ENCODE data around the gene CXCL13.

The CXCL13 gene

DNA sequence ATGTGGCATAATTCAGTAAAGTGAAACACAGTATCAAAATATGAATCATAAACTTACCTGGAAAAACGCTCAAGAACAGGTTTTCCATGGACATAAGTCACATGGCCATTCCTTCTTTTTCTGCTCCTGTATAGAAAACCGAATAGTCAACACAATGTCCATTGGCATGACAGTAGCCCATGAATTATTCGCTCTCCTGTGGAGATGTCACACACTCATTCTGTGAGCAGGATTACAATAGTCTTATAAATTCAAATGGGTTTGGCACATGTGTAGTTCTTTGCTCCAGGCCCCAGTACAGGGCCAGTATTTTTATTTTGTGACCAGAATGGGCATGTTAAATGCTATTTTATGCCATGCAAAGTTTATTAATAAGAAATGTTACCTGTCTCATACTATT lies 15.1 kb upstream of the CXCL13 start:
- H3K27ac Mint-ChIP-seq, result no peak overlapping the region
- H3K36me3 Mint-ChIP-seq, result no peaks in the 10 kb centered on the region
- H3K27me3 Mint-ChIP-seq, result no peaks in the 10 kb centered on the region
- no peaks in the 10 kb centered on the region for H3K9me3 Mint-ChIP-seq
- no peak overlapping the region for H3K4me3 Mint-ChIP-seq
- DNase-seq, result no peak
- H3K4me1 Mint-ChIP-seq, result peaks cover 33% of the 10 kb centered on the region
- CTCF ChIA-PET, result no interaction called here

DNA sequence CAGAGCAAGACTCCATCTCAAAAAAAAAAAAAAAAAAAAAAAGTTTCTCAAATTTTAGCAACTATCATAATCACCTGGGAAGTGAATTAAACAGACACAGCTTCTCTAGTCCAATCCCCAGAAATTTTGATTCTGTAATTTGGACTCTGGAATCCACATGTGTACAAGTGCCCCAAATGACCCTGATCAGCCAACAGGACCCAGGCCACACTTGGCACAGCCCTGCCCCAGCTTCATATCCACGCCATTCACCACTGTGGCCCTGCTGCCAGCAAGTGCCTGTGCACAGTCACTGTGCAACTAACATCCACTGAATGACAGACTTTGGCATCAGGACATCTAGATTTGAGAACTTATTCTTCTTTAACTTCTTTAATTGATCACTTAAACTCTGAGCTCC lies 14.1 kb upstream of the CXCL13 start:
- Mint-ChIP-seq H3K27me3 (no peaks in the 10 kb centered on the region), H3K4me1 (peaks cover 28% of the 10 kb centered on the region), H3K27ac (no peak overlapping the region), H3K36me3 (no peaks in the 10 kb centered on the region), H3K9me3 (no peaks in the 10 kb centered on the region), H3K4me3 (no peak overlapping the region)
- CTCF ChIA-PET, result interaction anchor here (0.9 to 3.1 kb wide), 3 partner anchors 9 to 14 kb away, joined by 3 to 17 read pairs (median 3); no protein-coding TSS in a partner anchor
- no peak for DNase-seq

DNA sequence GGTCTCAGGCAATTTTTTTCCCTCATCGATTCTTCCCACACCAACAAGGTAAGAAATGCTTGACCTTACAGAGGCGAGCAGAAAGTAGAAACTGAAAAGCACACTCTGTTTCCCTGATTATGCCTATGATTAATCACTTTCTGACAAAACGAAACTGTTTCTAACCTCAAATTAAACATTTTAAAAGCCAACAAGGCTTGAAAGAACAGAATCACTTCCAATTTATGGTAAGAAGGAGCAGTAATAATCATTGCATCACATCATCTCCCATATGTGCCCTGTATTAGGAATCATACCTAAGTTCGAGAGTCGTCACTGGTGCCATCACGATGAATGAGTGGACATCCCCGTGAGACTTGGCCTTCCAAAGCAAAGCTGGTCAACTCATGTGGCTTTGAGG lies 12.5 kb upstream of the CXCL13 start:
- CTCF ChIA-PET, result interaction anchor here (0.6 to 3.1 kb wide), 3 partner anchors 10 to 128 kb away, joined by 3 to 17 read pairs (median 8); no protein-coding TSS in a partner anchor
- Mint-ChIP-seq H3K27me3 (peaks cover 5% of the 10 kb centered on the region), H3K27ac (no peak overlapping the region), H3K36me3 (no peaks in the 10 kb centered on the region), H3K4me1 (peaks cover 15% of the 10 kb centered on the region), H3K4me3 (no peak overlapping the region), H3K9me3 (no peaks in the 10 kb centered on the region)
- no peak for DNase-seq

DNA sequence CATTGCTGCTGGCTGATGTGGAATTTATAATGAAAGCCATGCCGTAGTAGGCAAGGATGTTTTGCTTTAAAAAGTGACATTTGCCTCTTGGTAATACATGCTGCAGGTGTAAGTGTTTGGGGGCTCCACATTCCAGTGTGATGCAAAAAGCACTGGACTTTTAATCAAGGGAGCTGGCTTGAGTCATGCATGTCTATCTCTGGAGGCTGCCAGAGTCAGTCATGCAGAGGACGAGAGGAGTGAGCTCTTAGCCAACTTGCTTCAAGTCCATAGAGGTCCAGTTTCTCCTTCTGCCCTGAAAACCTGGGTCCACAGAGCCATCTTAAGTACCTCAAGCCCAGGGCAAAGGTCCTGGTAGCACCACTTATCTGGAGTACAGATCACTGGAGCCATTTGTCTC lies 11.6 kb upstream of the CXCL13 start:
- no peak for DNase-seq
- no peaks in the 10 kb centered on the region for H3K9me3 Mint-ChIP-seq
- H3K36me3 Mint-ChIP-seq, result no peaks in the 10 kb centered on the region
- CTCF ChIA-PET, result interaction anchor here (0.7 to 3.1 kb wide), 4 partner anchors 9 to 159 kb away, joined by 3 to 17 read pairs (median 6); no protein-coding TSS in a partner anchor
- no peak overlapping the region for H3K4me3 Mint-ChIP-seq
- H3K27ac Mint-ChIP-seq, result no peak overlapping the region
- peaks cover 12% of the 10 kb centered on the region for H3K4me1 Mint-ChIP-seq
- H3K27me3 Mint-ChIP-seq, result peaks cover 5% of the 10 kb centered on the region

DNA sequence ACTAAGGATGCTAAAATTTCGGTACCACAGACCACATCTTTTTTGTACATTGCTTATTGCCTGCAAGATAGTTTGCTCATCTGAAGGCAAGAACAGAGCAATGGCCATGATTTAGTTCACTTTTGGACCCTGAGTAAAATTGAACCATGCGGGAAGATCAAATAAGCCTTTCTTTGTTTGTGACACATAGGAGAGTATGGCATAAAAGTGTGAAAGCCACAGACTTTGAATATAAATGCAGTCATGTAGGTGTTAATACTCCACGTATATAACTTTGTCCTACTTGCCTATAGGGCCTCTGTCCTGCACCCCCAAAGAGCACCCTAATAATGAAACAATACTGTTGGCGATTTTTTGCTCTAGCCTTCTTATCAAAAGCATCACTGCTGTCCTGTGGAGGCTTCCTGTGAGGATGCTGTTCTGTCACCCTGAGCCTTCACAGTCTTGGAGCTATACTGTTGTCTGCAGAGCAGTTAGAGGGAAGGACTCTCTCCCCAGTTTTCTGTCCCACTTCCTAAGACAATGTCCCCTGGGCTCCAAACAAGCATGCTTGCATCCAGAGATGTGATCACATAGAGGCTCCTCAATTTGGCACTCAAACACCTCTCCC lies 10.2 kb upstream of the CXCL13 start:
- Mint-ChIP-seq H3K4me1 (peaks cover 12% of the 10 kb centered on the region), H3K4me3 (no peak overlapping the region), H3K36me3 (no peaks in the 10 kb centered on the region), H3K27ac (no peak overlapping the region), H3K9me3 (no peaks in the 10 kb centered on the region), H3K27me3 (peaks cover 9% of the 10 kb centered on the region)
- no peak for DNase-seq
- CTCF ChIA-PET, result interaction anchor here (9.9 to 14.5 kb wide), 2 partner anchors 21 to 127 kb away, joined by 117 to 222 read pairs; no protein-coding TSS in a partner anchor

DNA sequence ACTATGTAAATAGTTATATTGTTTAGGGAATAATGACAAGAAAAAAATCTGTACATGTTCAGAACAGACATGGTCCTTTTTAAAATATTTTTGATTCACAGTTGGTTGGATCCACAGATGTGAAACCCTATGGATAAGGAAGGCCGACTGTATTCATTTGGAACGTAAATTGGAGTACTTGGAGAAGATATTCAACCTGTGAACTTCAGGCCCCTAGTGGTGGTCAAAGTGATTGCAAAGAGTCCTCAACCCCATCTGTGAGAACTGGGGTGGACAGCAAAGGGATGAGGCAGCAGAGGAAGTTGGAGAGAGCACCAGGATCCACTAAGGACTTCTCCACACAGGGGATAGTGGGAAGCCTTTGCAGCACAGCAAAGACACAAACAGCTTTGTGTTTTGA lies 6.2 kb upstream of the CXCL13 start:
- peak; percentile 21 for DNase-seq
- peaks cover 13% of the 10 kb centered on the region for H3K27me3 Mint-ChIP-seq
- no peak overlapping the region for H3K4me3 Mint-ChIP-seq
- H3K36me3 Mint-ChIP-seq, result no peaks in the 10 kb centered on the region
- no peaks in the 10 kb centered on the region for H3K9me3 Mint-ChIP-seq
- CTCF ChIA-PET, result interaction anchor here (0.6 to 14.5 kb wide), 18 partner anchors 8 to 232 kb away, joined by 3 to 222 read pairs (median 4); no protein-coding TSS in a partner anchor
- H3K4me1 Mint-ChIP-seq, result peaks cover 6% of the 10 kb centered on the region
- H3K27ac Mint-ChIP-seq, result no peak overlapping the region

DNA sequence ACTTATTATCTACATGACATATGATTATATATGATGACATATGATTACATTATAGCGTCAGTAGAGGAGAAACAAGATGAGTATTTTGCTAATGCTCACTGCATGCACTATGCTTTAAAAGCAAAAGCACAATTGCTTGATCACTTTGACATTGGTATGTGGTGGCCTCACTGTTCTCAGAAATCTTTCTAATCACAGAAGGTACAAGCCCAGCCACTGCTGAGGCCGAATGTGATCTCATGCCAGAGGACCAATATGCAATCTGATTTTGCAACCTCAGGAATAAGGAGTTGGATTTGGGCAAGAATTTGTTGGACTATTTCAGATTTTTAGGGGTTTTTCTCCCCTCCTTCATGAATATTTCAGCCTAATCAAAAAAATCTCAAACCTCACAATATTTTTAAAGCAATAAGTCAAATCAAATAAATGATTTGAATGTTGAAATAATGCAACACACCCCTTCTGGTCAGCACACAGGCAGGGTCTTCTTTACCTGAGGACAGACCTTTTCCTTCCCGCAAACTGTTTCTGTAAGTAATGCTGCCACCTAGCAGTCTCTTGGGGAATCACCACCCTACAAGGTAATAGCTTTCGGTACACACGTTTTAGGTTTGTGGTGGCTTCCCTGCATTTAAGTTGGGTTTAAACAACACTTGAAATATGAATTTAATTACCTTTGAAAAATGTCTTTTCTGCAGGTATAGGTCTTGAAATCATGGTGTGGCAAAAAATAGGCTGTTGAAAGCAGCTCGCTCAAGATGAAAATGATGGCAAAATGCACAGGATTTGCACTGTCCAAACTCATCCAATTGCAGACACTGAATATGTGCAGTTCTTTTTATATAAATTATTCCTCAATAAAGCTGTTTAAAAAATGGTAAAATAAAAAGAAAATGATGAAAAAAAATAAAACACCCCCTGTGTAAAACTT lies 4.8 kb upstream of the CXCL13 start:
- DNase-seq, result peak; percentile 53
- H3K36me3 Mint-ChIP-seq, result no peaks in the 10 kb centered on the region
- H3K27me3 Mint-ChIP-seq, result peaks cover 22% of the 10 kb centered on the region
- H3K9me3 Mint-ChIP-seq, result no peaks in the 10 kb centered on the region
- no peak overlapping the region for H3K27ac Mint-ChIP-seq
- CTCF ChIA-PET, result interaction anchor here (0.7 to 14.5 kb wide), 41 partner anchors 8 to 361 kb away, joined by 3 to 222 read pairs (median 4); no protein-coding TSS in a partner anchor
- peaks cover 4% of the 10 kb centered on the region for H3K4me1 Mint-ChIP-seq
- H3K4me3 Mint-ChIP-seq, result no peak overlapping the region

DNA sequence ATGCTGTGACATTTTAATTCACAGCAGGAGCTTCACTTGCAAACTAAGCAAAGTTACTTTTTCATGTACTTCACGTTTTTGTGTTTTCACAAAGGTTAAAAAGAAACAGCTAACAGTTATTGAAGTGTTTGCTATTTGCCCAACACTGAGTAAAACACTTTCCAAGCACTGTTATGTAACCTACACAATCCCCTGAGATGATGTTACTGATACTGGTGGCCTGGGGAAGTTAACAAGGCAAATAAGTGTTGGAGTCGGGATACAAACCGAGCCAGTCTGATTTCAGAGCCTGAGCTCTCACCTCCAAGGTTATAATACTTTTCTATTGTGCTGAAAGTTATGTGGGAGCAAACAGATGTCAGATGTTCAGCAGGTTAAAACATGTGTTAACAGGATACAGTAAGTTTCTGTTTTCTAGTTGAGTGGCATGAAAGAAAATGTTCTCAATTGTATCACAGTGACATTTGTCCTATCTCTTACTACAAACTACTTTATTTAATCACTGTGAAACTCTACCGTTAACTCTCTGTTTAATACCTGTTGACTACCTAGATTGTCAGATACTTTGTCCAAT lies 3.9 kb upstream of the CXCL13 start:
- H3K9me3 Mint-ChIP-seq, result no peaks in the 10 kb centered on the region
- CTCF ChIA-PET, result interaction anchor here (0.7 to 14.5 kb wide), 33 partner anchors 8 to 260 kb away, joined by 3 to 222 read pairs (median 4); no protein-coding TSS in a partner anchor
- no peak overlapping the region for H3K27ac Mint-ChIP-seq
- no peak for DNase-seq
- H3K36me3 Mint-ChIP-seq, result no peaks in the 10 kb centered on the region
- no peak overlapping the region for H3K4me3 Mint-ChIP-seq
- H3K4me1 Mint-ChIP-seq, result peaks cover 4% of the 10 kb centered on the region
- H3K27me3 Mint-ChIP-seq, result peaks cover 22% of the 10 kb centered on the region

DNA sequence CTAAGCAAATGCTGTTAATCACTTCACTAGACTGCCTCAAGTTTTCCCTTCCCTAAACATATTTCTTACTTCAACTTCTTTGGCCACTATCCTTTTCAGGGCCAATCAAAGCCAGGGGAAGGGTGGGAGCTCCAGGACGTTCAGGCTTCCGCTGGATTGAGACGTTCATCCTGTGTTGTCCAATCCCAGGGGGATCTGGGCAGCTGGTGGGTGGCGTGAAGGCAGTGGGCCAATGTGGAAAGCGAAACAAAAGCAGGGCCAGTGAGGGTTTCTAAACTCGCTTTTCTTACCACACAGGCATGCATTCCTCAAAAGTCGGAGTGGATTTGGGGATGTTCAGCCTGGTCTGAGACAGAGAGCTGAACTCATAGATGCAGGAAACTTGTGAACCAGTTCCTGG lies 7.6 kb downstream of the CXCL13 start:
- no peaks in the 10 kb centered on the region for H3K36me3 Mint-ChIP-seq
- no peak overlapping the region for H3K4me3 Mint-ChIP-seq
- H3K27ac Mint-ChIP-seq, result no peak overlapping the region
- CTCF ChIA-PET, result interaction anchor here (0.8 to 10.8 kb wide), 2 partner anchors 13 to 1340 kb away, joined by 3 to 117 read pairs; no protein-coding TSS in a partner anchor
- peaks cover 12% of the 10 kb centered on the region for H3K27me3 Mint-ChIP-seq
- H3K9me3 Mint-ChIP-seq, result no peaks in the 10 kb centered on the region
- no peaks in the 10 kb centered on the region for H3K4me1 Mint-ChIP-seq
- no peak for DNase-seq

DNA sequence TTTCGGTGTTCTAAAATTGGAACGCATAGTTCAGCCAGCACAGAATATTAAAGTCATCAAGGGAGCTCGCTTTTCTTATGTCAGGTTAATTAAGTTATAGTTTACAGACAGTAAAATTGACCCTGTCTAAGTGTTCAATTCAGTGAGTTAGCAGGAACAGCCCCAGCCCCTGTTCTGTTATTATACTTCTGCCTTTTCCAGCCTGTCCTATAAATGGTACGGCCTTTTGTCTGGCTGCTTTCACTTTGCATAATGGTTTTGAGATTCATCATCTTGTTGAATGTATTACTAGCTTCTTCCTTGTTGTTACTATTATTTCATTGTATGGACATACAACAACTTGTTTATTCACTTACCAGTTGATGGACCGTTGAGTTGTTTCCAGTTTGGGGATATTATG lies 9.5 kb downstream of the CXCL13 start:
- CTCF ChIA-PET, result interaction anchor here (0.6 to 10.8 kb wide), 6 partner anchors 15 to 249 kb away, joined by 3 to 117 read pairs (median 8); no protein-coding TSS in a partner anchor
- Mint-ChIP-seq H3K4me3 (no peak overlapping the region), H3K4me1 (peaks cover 2% of the 10 kb centered on the region)

DNA sequence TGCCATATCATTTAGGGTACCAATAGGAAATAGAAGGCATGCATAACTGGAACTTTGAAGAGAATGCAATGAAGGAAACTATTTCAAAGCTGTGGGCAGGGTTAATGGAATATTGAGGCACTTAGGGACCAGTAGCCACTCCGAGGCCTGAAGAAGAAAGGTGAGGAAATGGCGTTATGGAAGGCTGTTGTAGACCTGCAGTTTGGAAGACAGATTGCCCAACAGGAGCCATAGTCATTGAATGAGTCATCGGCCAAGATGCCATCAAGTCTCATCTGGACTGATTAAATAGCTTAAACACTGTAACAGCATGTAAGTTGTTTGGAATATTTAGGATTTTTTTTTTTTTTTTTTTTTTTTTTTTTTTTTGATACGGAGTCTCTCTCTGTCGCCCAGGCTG lies 11.6 kb downstream of the CXCL13 start:
- no peak for DNase-seq
- H3K27me3 Mint-ChIP-seq, result peaks cover 10% of the 10 kb centered on the region
- no peak overlapping the region for H3K27ac Mint-ChIP-seq
- CTCF ChIA-PET, result interaction anchor here (1.2 to 10.8 kb wide), 5 partner anchors 17 to 183 kb away, joined by 3 to 117 read pairs (median 5); no protein-coding TSS in a partner anchor
- H3K36me3 Mint-ChIP-seq, result no peaks in the 10 kb centered on the region
- no peaks in the 10 kb centered on the region for H3K9me3 Mint-ChIP-seq
- peaks cover 2% of the 10 kb centered on the region for H3K4me1 Mint-ChIP-seq
- H3K4me3 Mint-ChIP-seq, result no peak overlapping the region

More for the DNA sequence above, 9.5 kb downstream of the CXCL13 start:
- no peaks in the 10 kb centered on the region for H3K36me3 Mint-ChIP-seq
- DNase-seq, result no peak
- no peaks in the 10 kb centered on the region for H3K9me3 Mint-ChIP-seq
- peaks cover 13% of the 10 kb centered on the region for H3K27me3 Mint-ChIP-seq
- no peak overlapping the region for H3K27ac Mint-ChIP-seq

DNA sequence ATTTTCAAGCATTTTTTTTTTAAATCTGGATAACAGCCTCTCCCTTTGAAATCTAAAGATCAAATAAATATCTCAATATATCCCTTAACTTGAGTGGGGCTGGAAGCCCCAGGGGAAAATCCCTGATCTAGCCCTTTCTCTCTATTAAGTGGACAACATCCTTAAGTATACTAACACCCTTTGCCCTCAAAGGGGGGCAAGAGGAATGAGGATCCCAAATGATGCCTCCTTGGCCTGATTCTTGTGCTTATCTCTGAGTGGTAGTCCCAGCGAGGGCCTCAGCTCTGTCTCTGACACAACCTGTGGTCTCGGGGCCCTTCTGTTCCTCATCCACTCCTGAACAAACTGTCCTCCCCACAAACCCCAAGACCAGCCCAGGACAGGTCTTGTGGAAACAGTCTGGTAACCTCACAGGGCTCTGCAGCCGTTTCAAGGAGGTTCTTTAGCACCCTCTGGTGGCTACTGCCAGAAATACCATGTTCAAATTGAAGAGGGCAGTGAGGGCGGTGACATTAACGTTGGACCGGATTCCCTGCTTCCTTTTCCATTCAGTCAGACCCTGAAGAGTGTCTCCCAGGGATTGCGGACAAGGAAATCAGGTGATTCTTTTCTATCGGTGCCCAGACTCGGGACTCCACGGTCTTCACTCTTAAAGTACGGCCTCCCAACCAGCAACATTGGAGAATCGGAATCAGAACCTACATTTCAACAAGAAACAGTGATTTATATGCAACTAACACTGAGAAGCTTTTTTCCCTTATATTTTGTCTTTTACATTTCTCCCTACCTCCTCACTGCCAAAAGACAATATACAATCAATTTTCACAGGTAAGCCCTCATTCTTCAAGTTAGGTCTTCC lies 13.0 kb downstream of the CXCL13 start:
- CTCF ChIA-PET, result interaction anchor here (0.6 to 10.8 kb wide), 28 partner anchors 8 to 257 kb away, joined by 3 to 117 read pairs (median 4); partner anchors contain the start of genes CXCL13 and MRPL1
- Mint-ChIP-seq H3K36me3 (no peaks in the 10 kb centered on the region), H3K27ac (no peak overlapping the region), H3K4me3 (no peak overlapping the region), H3K27me3 (peaks cover 6% of the 10 kb centered on the region), H3K4me1 (peaks cover 2% of the 10 kb centered on the region), H3K9me3 (no peaks in the 10 kb centered on the region)
- DNase-seq, result peak; percentile 67

DNA sequence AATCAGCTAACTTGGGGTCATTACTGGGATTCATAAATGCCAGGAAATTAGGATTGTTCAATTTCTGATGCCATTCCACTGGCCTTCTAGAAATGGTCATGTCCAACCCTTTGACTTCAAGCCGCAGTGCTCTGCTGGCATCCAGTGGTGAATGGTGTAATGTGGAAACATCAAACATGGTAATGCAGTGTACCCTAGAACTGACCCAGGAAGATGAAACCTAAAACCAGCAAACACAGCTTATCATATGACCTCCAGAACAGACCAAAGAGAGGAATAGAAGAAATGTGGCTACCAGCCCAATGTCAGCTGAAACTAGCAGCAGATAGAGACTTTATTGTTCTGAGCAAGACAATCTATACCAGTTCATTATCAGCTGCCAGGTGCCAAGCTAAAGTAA lies 13.8 kb downstream of the CXCL13 start:
- Mint-ChIP-seq H3K4me3 (no peak overlapping the region), H3K27ac (no peak overlapping the region), H3K36me3 (no peaks in the 10 kb centered on the region), H3K27me3 (peaks cover 8% of the 10 kb centered on the region), H3K4me1 (peaks cover 2% of the 10 kb centered on the region), H3K9me3 (no peaks in the 10 kb centered on the region)
- CTCF ChIA-PET, result interaction anchor here (0.6 to 10.8 kb wide), 26 partner anchors 9 to 258 kb away, joined by 3 to 117 read pairs (median 4); partner anchors contain the start of genes CXCL13 and MRPL1
- no peak for DNase-seq

All from activated naive CD4-positive, alpha-beta T cell treated with anti-CD3 and anti-CD28 coated beads, Interleukin-2, amount 10 ng/mL, durations not matched to agents 7 days and 5 days (primary cell).